ENCODE results near the gene GATA6. TPM values are rescaled to one million over a fixed set of nuclear protein-coding genes. Genes with fewer than 3 reads are reported as not detected.

Gene GATA6
- total RNA-seq, result 2.5 TPM in 2 replicates

DNA sequence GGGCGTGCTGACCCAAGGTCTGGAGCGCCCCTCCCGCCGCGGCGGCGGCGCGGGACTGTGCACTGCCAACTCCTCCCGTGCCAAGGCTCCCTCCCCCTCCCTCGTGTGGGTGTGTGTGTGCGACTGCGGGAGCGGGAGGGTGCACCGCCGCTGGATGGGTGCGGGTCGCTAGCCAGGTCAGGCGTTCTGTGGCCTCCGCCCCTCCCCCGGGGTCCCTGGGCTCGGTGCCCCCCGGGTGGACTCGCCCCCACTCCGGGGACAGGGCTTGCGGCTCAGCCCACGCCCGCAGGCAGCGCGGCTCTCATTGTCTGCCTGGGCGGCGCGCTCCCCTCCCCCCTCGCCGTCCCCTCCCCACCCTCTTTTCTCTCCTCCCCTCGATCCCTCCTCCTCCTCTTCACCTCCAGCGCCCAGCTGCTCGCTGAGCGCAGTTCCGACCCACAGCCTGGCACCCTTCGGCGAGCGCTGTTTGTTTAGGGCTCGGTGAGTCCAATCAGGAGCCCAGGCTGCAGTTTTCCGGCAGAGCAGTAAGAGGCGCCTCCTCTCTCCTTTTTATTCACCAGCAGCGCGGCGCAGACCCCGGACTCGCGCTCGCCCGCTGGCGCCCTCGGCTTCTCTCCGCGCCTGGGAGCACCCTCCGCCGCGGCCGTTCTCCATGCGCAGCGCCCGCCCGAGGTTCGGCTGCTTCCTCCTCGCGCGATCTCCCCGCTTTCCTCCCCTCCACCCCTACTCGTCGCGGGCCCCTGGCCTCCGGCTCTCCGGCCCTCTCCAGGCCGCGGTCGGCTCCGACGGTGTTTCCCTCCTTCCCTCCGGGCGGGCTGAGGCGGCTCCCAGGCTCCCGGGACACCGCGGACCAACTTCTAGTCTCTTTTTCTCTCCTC, at the start of gene GATA6:
Gene GATA6, plus strand, starts transcription at position 579 of the 878 bp plus-strand sequence. CDS start 1,556 bp downstream, outside the sequence.
- H3K36me3 ChIP-seq (ENCODE audit: control insufficient read depth, insufficient read depth, low read length), result no peaks in the 10 kb centered on the region
- H3K27me3 ChIP-seq (ENCODE audit: control insufficient read depth, insufficient read depth, low read length), result peaks cover 78% of the 10 kb centered on the region
- DNase-seq (ENCODE audit: low read depth), result peak; percentile 57
- TF ChIP-seq, protein P1, sequence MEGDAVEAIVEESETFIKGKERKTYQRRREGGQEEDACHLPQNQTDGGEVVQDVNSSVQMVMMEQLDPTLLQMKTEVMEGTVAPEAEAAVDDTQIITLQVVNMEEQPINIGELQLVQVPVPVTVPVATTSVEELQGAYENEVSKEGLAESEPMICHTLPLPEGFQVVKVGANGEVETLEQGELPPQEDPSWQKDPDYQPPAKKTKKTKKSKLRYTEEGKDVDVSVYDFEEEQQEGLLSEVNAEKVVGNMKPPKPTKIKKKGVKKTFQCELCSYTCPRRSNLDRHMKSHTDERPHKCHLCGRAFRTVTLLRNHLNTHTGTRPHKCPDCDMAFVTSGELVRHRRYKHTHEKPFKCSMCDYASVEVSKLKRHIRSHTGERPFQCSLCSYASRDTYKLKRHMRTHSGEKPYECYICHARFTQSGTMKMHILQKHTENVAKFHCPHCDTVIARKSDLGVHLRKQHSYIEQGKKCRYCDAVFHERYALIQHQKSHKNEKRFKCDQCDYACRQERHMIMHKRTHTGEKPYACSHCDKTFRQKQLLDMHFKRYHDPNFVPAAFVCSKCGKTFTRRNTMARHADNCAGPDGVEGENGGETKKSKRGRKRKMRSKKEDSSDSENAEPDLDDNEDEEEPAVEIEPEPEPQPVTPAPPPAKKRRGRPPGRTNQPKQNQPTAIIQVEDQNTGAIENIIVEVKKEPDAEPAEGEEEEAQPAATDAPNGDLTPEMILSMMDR (IDR thresholded peaks at IDR 0.05; ENCODE audit: insufficient read depth, low read length, poor library complexity, severe bottlenecking), result peak; percentile 61
- peak within 1 kb of the TSS; percentile 52 for H3K4me3 ChIP-seq (ENCODE audit: low read depth, low read length)

DNA sequence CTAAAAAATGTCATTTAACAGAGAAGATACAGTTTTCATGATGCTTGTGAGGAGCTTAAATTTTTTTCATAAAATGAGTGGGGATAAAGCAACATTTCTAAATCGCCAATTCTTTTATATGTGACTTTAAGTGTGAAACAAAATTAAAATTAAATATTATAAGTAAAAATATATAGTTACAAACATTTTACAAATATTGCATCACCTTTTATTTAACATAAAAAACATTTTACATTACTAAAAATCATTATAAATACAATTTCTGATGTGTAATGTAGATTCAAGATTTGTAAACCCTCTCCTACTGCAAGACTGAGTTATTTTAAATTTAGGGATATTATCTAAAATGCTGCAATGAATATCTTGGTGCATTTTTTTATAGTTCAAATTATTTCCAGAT, 44.4 kb upstream of the GATA6 start:
- no peak for DNase-seq (ENCODE audit: low read depth)
- TF ChIP-seq, protein P1 (IDR thresholded peaks at IDR 0.05; ENCODE audit: insufficient read depth, low read length, poor library complexity, severe bottlenecking), result no peak
- no peaks in the 10 kb centered on the region for H3K27me3 ChIP-seq (ENCODE audit: control insufficient read depth, insufficient read depth, low read length)
- H3K36me3 ChIP-seq (ENCODE audit: control insufficient read depth, insufficient read depth, low read length), result no peaks in the 10 kb centered on the region
- H3K4me3 ChIP-seq (ENCODE audit: low read depth, low read length), result no peak overlapping the region

DNA sequence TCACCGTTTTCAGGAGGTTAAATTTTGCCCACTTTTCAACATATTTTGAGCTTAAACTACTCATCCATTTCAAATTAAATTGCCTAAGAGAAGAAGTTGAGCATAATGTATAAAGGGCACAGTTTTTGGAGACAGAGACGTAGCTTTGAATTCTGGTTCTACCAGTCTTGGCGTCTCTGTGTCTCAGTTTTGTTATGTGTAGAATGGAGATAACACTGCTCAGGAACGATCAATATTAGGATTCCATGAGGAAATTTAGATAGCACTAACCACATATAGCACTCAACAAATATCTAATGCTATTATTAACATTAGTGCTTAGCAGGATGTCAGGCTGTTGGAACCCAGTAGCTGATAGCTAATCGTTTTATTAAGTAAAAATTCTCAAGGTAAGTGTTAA, 40.4 kb upstream of the GATA6 start:
- TF ChIP-seq, protein P1 (IDR thresholded peaks at IDR 0.05; ENCODE audit: insufficient read depth, low read length, poor library complexity, severe bottlenecking), result no peak
- DNase-seq (ENCODE audit: low read depth), result no peak
- Histone ChIP-seq H3K36me3 (ENCODE audit: control insufficient read depth, insufficient read depth, low read length) (no peaks in the 10 kb centered on the region), H3K27me3 (ENCODE audit: control insufficient read depth, insufficient read depth, low read length) (no peaks in the 10 kb centered on the region), H3K4me3 (ENCODE audit: low read depth, low read length) (no peak overlapping the region)

DNA sequence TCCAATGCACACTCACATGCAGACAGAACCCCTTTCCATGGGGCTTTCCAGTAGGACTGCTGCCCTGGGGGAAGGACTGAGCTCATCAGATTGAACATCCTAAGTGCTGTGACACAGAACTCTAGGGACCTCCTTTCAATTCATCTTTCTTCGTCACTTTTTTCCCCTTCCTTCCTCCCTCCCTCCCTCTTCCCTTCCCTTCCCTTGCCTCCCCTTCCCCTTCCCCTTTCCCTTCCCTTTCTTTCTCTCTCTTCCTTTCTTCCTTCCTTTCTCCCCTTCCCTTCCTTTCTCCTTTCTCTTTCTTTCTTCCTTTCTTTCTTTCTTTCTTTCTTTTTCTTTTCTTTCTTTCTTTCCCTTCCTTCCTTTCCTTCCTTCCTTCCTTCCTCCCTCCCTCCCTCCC, 39.6 kb upstream of the GATA6 start:
- no peak overlapping the region for H3K4me3 ChIP-seq (ENCODE audit: low read depth, low read length)
- no peaks in the 10 kb centered on the region for H3K36me3 ChIP-seq (ENCODE audit: control insufficient read depth, insufficient read depth, low read length)
- no peak for DNase-seq (ENCODE audit: low read depth)
- no peaks in the 10 kb centered on the region for H3K27me3 ChIP-seq (ENCODE audit: control insufficient read depth, insufficient read depth, low read length)
- TF ChIP-seq, protein P1 (IDR thresholded peaks at IDR 0.05; ENCODE audit: insufficient read depth, low read length, poor library complexity, severe bottlenecking), result no peak

DNA sequence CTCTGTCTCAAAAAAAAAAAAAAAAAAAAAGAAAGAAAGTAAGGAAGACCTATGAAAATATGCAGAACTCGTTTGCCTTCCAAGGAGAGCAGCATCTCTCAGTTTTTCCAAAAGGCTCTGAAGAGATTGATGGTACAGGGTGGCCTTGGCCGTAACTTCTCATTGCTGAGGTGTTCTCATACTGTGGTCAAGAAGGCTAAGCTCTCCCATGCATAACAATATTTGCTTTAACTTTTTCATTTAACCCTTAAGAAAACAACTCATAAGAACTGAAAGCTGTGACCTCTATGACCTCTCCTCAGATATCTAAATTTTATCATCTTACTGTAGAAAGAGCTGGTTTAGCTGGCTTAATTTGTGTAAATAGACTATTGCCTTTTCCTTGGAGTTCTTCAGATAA, 37.1 kb upstream of the GATA6 start:
- no peaks in the 10 kb centered on the region for H3K27me3 ChIP-seq (ENCODE audit: control insufficient read depth, insufficient read depth, low read length)
- TF ChIP-seq, protein P1 (IDR thresholded peaks at IDR 0.05; ENCODE audit: insufficient read depth, low read length, poor library complexity, severe bottlenecking), result no peak
- no peaks in the 10 kb centered on the region for H3K36me3 ChIP-seq (ENCODE audit: control insufficient read depth, insufficient read depth, low read length)
- H3K4me3 ChIP-seq (ENCODE audit: low read depth, low read length), result no peak overlapping the region
- no peak for DNase-seq (ENCODE audit: low read depth)

Measured in kidney epithelial cell (primary cell).